OCI-M1 (cell line): ENCODE data around the gene CYTH3.
A peak's percentile ranks its signal among the peaks of the same experiment; 100 is the strongest.
"Not testable (repeated sequence)": the region's sequence is repeated elsewhere in the genome, so short reads cannot be mapped to it uniquely, and the experiment has no call there.

Experiments
- DNase-seq: peaks from one replicate; lab custom pipeline; 2025; lab: John Stamatoyannopoulos, UW

The CYTH3 gene

GRCh38 chr7:6272481-6273323 lies at the start of gene CYTH3:
Gene CYTH3 (minus strand): TSS chr7:6272624. CDS start chr7:6272507, 117 bp downstream.
- DNase-seq = peak; percentile 81

GRCh38 chr7:6320791-6321190 lies 48.4 kb upstream of the CYTH3 start:
- no peak for DNase-seq

- DNase-seq = no peak
Measured at GRCh38 chr7:6317797-6318438, 45.5 kb upstream of the CYTH3 start.

- DNase-seq = no peak
Measured at GRCh38 chr7:6316226-6316625, 43.8 kb upstream of the CYTH3 start.

GRCh38 chr7:6315746-6316145 lies 43.3 kb upstream of the CYTH3 start:
- DNase-seq = no peak

- DNase-seq = no peak
Measured at GRCh38 chr7:6310271-6310993, 38.0 kb upstream of the CYTH3 start.

GRCh38 chr7:6307762-6308161 lies 35.3 kb upstream of the CYTH3 start:
- DNase-seq = no peak

- DNase-seq = no peak
Measured at GRCh38 chr7:6306471-6306870, 34.0 kb upstream of the CYTH3 start.

- no peak for DNase-seq
Measured at GRCh38 chr7:6305330-6305729, 32.9 kb upstream of the CYTH3 start.

GRCh38 chr7:6301446-6301845 lies 29.0 kb upstream of the CYTH3 start:
- not testable (repeated sequence) for DNase-seq

- DNase-seq = no peak
Measured at GRCh38 chr7:6299774-6300173, 27.4 kb upstream of the CYTH3 start.

GRCh38 chr7:6294839-6295238 lies 22.4 kb upstream of the CYTH3 start:
- no peak for DNase-seq

- no peak for DNase-seq
Measured at GRCh38 chr7:6293202-6293601, 20.8 kb upstream of the CYTH3 start.

GRCh38 chr7:6291941-6292340 lies 19.5 kb upstream of the CYTH3 start:
- not testable (repeated sequence) for DNase-seq

GRCh38 chr7:6291531-6291930 lies 19.1 kb upstream of the CYTH3 start:
- no peak for DNase-seq

- no peak for DNase-seq
Measured at GRCh38 chr7:6290319-6290741, 17.9 kb upstream of the CYTH3 start.

- DNase-seq = no peak
Measured at GRCh38 chr7:6288270-6288860, 15.9 kb upstream of the CYTH3 start.

- no peak for DNase-seq
Measured at GRCh38 chr7:6286486-6286885, 14.1 kb upstream of the CYTH3 start.

- no peak for DNase-seq
Measured at GRCh38 chr7:6284461-6285360, 12.3 kb upstream of the CYTH3 start.

- no peak for DNase-seq
Measured at GRCh38 chr7:6284055-6284400, 11.6 kb upstream of the CYTH3 start.

- not testable (repeated sequence) for DNase-seq
Measured at GRCh38 chr7:6283391-6284054, 11.1 kb upstream of the CYTH3 start.
